Stromal cell of bone marrow (primary cell): ENCODE data around the gene MYO18B.

Experiments
- DNase-seq: peaks from one replicate; pipeline ENCODE4 v3.0.0-alpha.2; 2012; ENCODE audit warnings: low read depth

Gene MYO18B

GRCh38 chr22:26050079-26050478, 308.1 kb downstream of the MYO18B start:
- DNase-seq: no peak

- DNase-seq: no peak
Measured at GRCh38 chr22:26053737-26054316, 311.8 kb downstream of the MYO18B start.

GRCh38 chr22:26054841-26055605, 313.0 kb downstream of the MYO18B start:
- no peak for DNase-seq

GRCh38 chr22:26055693-26056092, 313.7 kb downstream of the MYO18B start:
- no peak for DNase-seq

- DNase-seq: no peak
Measured at GRCh38 chr22:26056455-26057200, 314.6 kb downstream of the MYO18B start.

GRCh38 chr22:26057731-26058130, 315.7 kb downstream of the MYO18B start:
- no peak for DNase-seq

- DNase-seq: no peak
Measured at GRCh38 chr22:26064048-26064447, 322.1 kb downstream of the MYO18B start.

- DNase-seq: no peak
Measured at GRCh38 chr22:26065847-26066246, 323.9 kb downstream of the MYO18B start.

GRCh38 chr22:26066534-26066933, 324.5 kb downstream of the MYO18B start:
- no peak for DNase-seq

GRCh38 chr22:26068571-26068970, 326.6 kb downstream of the MYO18B start:
- no peak for DNase-seq

GRCh38 chr22:26072621-26073020, 330.6 kb downstream of the MYO18B start:
- DNase-seq: no peak

- no peak for DNase-seq
Measured at GRCh38 chr22:26075251-26075650, 333.3 kb downstream of the MYO18B start.

GRCh38 chr22:26079009-26079408, 337.0 kb downstream of the MYO18B start:
- DNase-seq: no peak
